ENCODE measurements around the gene PDK3.

PDK3 gene

GRCh38 chrX:24479924-24480323 is 14.8 kb downstream of the PDK3 start:
- Histone ChIP-seq H3K27me3 (ENCODE audit: control insufficient read depth, insufficient read depth, low read length) (no peaks in the 10 kb centered on the region), H3K9me3 (ENCODE audit: control insufficient read depth, insufficient read depth, low read length) (no peaks in the 10 kb centered on the region), H3K4me1 (ENCODE audit: control insufficient read depth, insufficient read depth, low read length) (no peaks in the 10 kb centered on the region), H3K36me3 (ENCODE audit: control insufficient read depth, insufficient read depth, low read length) (no peaks in the 10 kb centered on the region), H3K4me3 (ENCODE audit: low read length) (no peak overlapping the region), H3K27ac (ENCODE audit: low read length) (no peak overlapping the region)
- WGBS (ENCODE audit: insufficient coverage, insufficient read length), result no CpG with 5 or more reads among the region's 9 CpGs
- no peak for DNase-seq (ENCODE audit: low read depth, low spot score)

GRCh38 chrX:24480400-24480865 is 15.3 kb downstream of the PDK3 start:
- Histone ChIP-seq H3K4me1 (ENCODE audit: control insufficient read depth, insufficient read depth, low read length) (no peaks in the 10 kb centered on the region), H3K9me3 (ENCODE audit: control insufficient read depth, insufficient read depth, low read length) (no peaks in the 10 kb centered on the region), H3K27ac (ENCODE audit: low read length) (no peak overlapping the region), H3K27me3 (ENCODE audit: control insufficient read depth, insufficient read depth, low read length) (no peaks in the 10 kb centered on the region), H3K36me3 (ENCODE audit: control insufficient read depth, insufficient read depth, low read length) (no peaks in the 10 kb centered on the region), H3K4me3 (ENCODE audit: low read length) (no peak overlapping the region)
- DNase-seq (ENCODE audit: low read depth, low spot score), result no peak
- WGBS (ENCODE audit: insufficient coverage, insufficient read length), result no CpG with 5 or more reads among the region's 5 CpGs

- Histone ChIP-seq H3K4me3 (ENCODE audit: low read length) (no peak overlapping the region), H3K36me3 (ENCODE audit: control insufficient read depth, insufficient read depth, low read length) (no peaks in the 10 kb centered on the region), H3K9me3 (ENCODE audit: control insufficient read depth, insufficient read depth, low read length) (no peaks in the 10 kb centered on the region), H3K27me3 (ENCODE audit: control insufficient read depth, insufficient read depth, low read length) (no peaks in the 10 kb centered on the region), H3K4me1 (ENCODE audit: control insufficient read depth, insufficient read depth, low read length) (no peaks in the 10 kb centered on the region), H3K27ac (ENCODE audit: low read length) (no peak overlapping the region)
- WGBS (ENCODE audit: insufficient coverage, insufficient read length), result no CpG with 5 or more reads among the region's 3 CpGs
- no peak for DNase-seq (ENCODE audit: low read depth, low spot score)
These were observed 17.8 kb downstream of the PDK3 start for GRCh38 chrX:24482823-24483415.

GRCh38 chrX:24483596-24483995 is 18.5 kb downstream of the PDK3 start:
- WGBS (ENCODE audit: insufficient coverage, insufficient read length), result no CpG with 5 or more reads among the region's 11 CpGs
- Histone ChIP-seq H3K27me3 (ENCODE audit: control insufficient read depth, insufficient read depth, low read length) (no peaks in the 10 kb centered on the region), H3K4me3 (ENCODE audit: low read length) (no peak overlapping the region), H3K4me1 (ENCODE audit: control insufficient read depth, insufficient read depth, low read length) (no peaks in the 10 kb centered on the region), H3K9me3 (ENCODE audit: control insufficient read depth, insufficient read depth, low read length) (no peaks in the 10 kb centered on the region), H3K27ac (ENCODE audit: low read length) (no peak overlapping the region), H3K36me3 (ENCODE audit: control insufficient read depth, insufficient read depth, low read length) (no peaks in the 10 kb centered on the region)
- DNase-seq (ENCODE audit: low read depth, low spot score), result no peak

GRCh38 chrX:24485323-24485722 is 20.2 kb downstream of the PDK3 start:
- Histone ChIP-seq H3K9me3 (ENCODE audit: control insufficient read depth, insufficient read depth, low read length) (no peaks in the 10 kb centered on the region), H3K36me3 (ENCODE audit: control insufficient read depth, insufficient read depth, low read length) (no peaks in the 10 kb centered on the region), H3K4me3 (ENCODE audit: low read length) (no peak overlapping the region), H3K4me1 (ENCODE audit: control insufficient read depth, insufficient read depth, low read length) (no peaks in the 10 kb centered on the region), H3K27me3 (ENCODE audit: control insufficient read depth, insufficient read depth, low read length) (no peaks in the 10 kb centered on the region), H3K27ac (ENCODE audit: low read length) (no peak overlapping the region)
- no CpG with 5 or more reads among the region's 5 CpGs for WGBS (ENCODE audit: insufficient coverage, insufficient read length)
- DNase-seq (ENCODE audit: low read depth, low spot score), result no peak

GRCh38 chrX:24485976-24486680 is 21.0 kb downstream of the PDK3 start:
- H3K27ac ChIP-seq (ENCODE audit: low read length), result no peak overlapping the region
- DNase-seq (ENCODE audit: low read depth, low spot score), result no peak
- H3K4me1 ChIP-seq (ENCODE audit: control insufficient read depth, insufficient read depth, low read length), result no peaks in the 10 kb centered on the region
- H3K4me3 ChIP-seq (ENCODE audit: low read length), result no peak overlapping the region
- no CpG with 5 or more reads among the region's 10 CpGs for WGBS (ENCODE audit: insufficient coverage, insufficient read length)
- H3K36me3 ChIP-seq (ENCODE audit: control insufficient read depth, insufficient read depth, low read length), result no peaks in the 10 kb centered on the region
- no peaks in the 10 kb centered on the region for H3K27me3 ChIP-seq (ENCODE audit: control insufficient read depth, insufficient read depth, low read length)
- no peaks in the 10 kb centered on the region for H3K9me3 ChIP-seq (ENCODE audit: control insufficient read depth, insufficient read depth, low read length)

- WGBS (ENCODE audit: insufficient coverage, insufficient read length), result no CpG with 5 or more reads among the region's 3 CpGs
- no peak overlapping the region for H3K27ac ChIP-seq (ENCODE audit: low read length)
- H3K4me1 ChIP-seq (ENCODE audit: control insufficient read depth, insufficient read depth, low read length), result no peaks in the 10 kb centered on the region
- H3K27me3 ChIP-seq (ENCODE audit: control insufficient read depth, insufficient read depth, low read length), result no peaks in the 10 kb centered on the region
- no peaks in the 10 kb centered on the region for H3K36me3 ChIP-seq (ENCODE audit: control insufficient read depth, insufficient read depth, low read length)
- no peak overlapping the region for H3K4me3 ChIP-seq (ENCODE audit: low read length)
- no peaks in the 10 kb centered on the region for H3K9me3 ChIP-seq (ENCODE audit: control insufficient read depth, insufficient read depth, low read length)
- no peak for DNase-seq (ENCODE audit: low read depth, low spot score)
These were observed 22.5 kb downstream of the PDK3 start for GRCh38 chrX:24487571-24487970.

- Histone ChIP-seq H3K4me1 (ENCODE audit: control insufficient read depth, insufficient read depth, low read length) (peaks cover 4% of the 10 kb centered on the region), H3K27me3 (ENCODE audit: control insufficient read depth, insufficient read depth, low read length) (no peaks in the 10 kb centered on the region), H3K9me3 (ENCODE audit: control insufficient read depth, insufficient read depth, low read length) (no peaks in the 10 kb centered on the region), H3K4me3 (ENCODE audit: low read length) (no peak overlapping the region), H3K27ac (ENCODE audit: low read length) (no peak overlapping the region), H3K36me3 (ENCODE audit: control insufficient read depth, insufficient read depth, low read length) (no peaks in the 10 kb centered on the region)
- peak; percentile 18 for DNase-seq (ENCODE audit: low read depth, low spot score)
- no CpG with 5 or more reads among the region's 4 CpGs for WGBS (ENCODE audit: insufficient coverage, insufficient read length)
These were observed 26.7 kb downstream of the PDK3 start for GRCh38 chrX:24491741-24492140.

GRCh38 chrX:24493740-24494581 is 28.9 kb downstream of the PDK3 start:
- Histone ChIP-seq H3K36me3 (ENCODE audit: control insufficient read depth, insufficient read depth, low read length) (no peaks in the 10 kb centered on the region), H3K4me3 (ENCODE audit: low read length) (no peak overlapping the region), H3K27ac (ENCODE audit: low read length) (no peak overlapping the region), H3K27me3 (ENCODE audit: control insufficient read depth, insufficient read depth, low read length) (no peaks in the 10 kb centered on the region), H3K9me3 (ENCODE audit: control insufficient read depth, insufficient read depth, low read length) (no peaks in the 10 kb centered on the region), H3K4me1 (ENCODE audit: control insufficient read depth, insufficient read depth, low read length) (peaks cover 4% of the 10 kb centered on the region)
- no CpG with 5 or more reads among the region's 6 CpGs for WGBS (ENCODE audit: insufficient coverage, insufficient read length)
- DNase-seq (ENCODE audit: low read depth, low spot score), result no peak

- no peaks in the 10 kb centered on the region for H3K9me3 ChIP-seq (ENCODE audit: control insufficient read depth, insufficient read depth, low read length)
- no peak for DNase-seq (ENCODE audit: low read depth, low spot score)
- H3K4me1 ChIP-seq (ENCODE audit: control insufficient read depth, insufficient read depth, low read length), result peaks cover 4% of the 10 kb centered on the region
- no CpG with 5 or more reads among the region's 8 CpGs for WGBS (ENCODE audit: insufficient coverage, insufficient read length)
- H3K27me3 ChIP-seq (ENCODE audit: control insufficient read depth, insufficient read depth, low read length), result no peaks in the 10 kb centered on the region
- H3K27ac ChIP-seq (ENCODE audit: low read length), result no peak overlapping the region
- H3K36me3 ChIP-seq (ENCODE audit: control insufficient read depth, insufficient read depth, low read length), result no peaks in the 10 kb centered on the region
- H3K4me3 ChIP-seq (ENCODE audit: low read length), result no peak overlapping the region
These were observed 29.6 kb downstream of the PDK3 start for GRCh38 chrX:24494647-24495075.

Data from iPS DF 6.9 (cell line).